GM18951 (cell line): Measurements from ENCODE around the gene RAB21.
"Not testable (repeated sequence)": the region's sequence is repeated elsewhere in the genome, so short reads cannot be mapped to it uniquely, and the experiment has no call there.

Experiments
- POLR2A ChIP-seq: IDR thresholded peaks from 4 replicates; pipeline ENCODE4 v1.6.1; 2011; ENCODE audit warnings: mild to moderate bottlenecking; ENCODE audit not compliant: insufficient read length, insufficient read depth; ENCODE audit errors: extremely low read depth
- in situ Hi-C: fragments of 300-500 bp; cut with MboI; formaldehyde crosslinking; loops from one replicate; pipeline ENCODE4 v1.12.0; 2022; ENCODE audit warnings: low sequenced_read_pairs, mixed read lengths, inconsistent platforms; ENCODE audit not compliant: unreplicated experiment

RAB21 gene

DNA sequence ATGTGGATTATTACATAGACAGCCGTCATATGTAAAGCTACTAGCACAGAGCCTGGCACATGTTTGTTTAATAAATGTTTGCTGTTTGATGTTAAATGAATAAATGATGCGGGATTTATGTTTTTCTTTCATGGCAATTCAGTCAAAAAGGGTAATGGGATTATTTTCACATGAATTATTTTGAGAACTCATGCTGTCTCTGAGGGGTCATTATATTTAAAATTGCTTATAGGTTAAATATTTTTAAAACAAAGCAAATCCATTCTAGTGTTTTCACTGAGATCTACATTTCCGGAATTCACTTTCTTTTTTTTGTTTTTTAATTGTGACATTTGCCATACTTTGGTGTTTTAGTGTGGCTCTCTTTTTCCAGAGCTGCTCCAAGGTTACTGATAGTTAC lies 5.3 kb downstream of the RAB21 start:
- in situ Hi-C loops = no loop called here
- no peak for TF ChIP-seq POLR2A

DNA sequence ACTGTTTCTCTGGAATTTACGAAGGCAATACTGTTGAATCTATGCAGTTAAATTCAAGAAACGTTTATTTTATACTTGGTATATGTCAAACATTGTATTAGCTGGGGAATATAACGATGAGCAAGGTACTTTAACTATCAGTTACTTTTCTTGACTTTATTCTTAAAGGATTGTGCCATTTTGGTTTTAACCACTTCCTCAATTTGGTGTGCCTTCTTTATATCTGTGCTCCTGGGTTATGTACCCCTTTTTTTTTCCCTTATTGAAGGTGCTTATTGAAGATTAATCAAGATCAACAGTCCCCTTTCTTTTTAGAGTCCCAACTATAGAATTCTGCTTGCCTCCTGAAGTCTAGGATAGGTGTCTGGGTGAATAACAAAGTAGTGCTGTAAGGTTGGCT lies 5.8 kb downstream of the RAB21 start:
- TF ChIP-seq POLR2A = no peak
- in situ Hi-C loops = no loop called here

DNA sequence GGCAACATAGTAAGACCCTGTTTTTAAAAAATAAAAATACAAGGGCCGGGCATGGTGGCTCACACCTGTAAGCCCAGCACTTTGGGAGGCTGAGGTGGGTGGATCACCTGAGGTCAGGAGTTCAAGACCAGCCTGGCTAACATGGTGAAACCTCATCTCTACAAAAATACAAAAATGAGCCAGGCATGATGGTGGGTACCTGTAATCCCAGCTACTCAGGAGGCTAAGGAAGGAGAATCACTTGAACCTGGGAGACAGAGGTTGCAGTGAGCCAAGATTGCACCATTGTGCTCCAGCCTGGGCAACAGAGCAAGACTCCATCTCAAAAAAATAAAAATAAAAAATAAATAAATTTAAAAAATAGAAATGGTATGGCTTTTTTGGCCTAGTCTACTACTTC lies 6.7 kb downstream of the RAB21 start:
- in situ Hi-C loops = not testable (repeated sequence)

DNA sequence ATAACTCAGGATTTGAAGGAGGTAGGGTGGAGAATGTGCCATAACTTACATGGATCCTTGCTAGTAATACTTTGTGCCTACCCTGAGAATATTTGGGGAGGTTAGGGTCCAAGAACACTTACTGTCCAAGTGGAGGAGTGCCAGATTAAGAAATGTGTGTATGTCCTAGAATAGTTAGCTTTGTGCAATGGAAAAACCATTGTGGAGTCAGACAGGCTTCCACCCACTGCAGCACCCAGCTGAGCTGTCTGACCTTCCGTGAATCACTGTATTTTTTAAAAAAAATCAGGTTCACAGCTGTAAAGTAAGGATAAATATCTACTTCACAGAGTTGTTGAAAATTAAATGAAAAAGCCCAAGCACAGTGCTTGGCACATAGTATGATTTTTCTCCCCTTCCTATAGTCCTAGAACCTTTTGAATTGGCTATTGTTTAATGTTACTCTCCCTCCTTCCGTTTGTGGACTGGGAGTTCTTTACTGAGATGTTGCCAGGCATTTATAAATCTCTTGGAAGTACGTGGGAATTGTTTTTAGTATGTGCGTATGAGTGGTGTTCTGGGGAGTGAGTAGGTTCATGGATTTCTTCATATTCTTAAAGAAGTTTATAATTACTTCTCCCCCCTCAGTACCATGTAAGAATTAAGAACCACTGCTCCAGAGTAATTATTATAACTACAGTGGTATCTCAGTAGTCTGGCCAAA lies 9.2 kb downstream of the RAB21 start:
- in situ Hi-C loops = no loop called here
- no peak for TF ChIP-seq POLR2A

DNA sequence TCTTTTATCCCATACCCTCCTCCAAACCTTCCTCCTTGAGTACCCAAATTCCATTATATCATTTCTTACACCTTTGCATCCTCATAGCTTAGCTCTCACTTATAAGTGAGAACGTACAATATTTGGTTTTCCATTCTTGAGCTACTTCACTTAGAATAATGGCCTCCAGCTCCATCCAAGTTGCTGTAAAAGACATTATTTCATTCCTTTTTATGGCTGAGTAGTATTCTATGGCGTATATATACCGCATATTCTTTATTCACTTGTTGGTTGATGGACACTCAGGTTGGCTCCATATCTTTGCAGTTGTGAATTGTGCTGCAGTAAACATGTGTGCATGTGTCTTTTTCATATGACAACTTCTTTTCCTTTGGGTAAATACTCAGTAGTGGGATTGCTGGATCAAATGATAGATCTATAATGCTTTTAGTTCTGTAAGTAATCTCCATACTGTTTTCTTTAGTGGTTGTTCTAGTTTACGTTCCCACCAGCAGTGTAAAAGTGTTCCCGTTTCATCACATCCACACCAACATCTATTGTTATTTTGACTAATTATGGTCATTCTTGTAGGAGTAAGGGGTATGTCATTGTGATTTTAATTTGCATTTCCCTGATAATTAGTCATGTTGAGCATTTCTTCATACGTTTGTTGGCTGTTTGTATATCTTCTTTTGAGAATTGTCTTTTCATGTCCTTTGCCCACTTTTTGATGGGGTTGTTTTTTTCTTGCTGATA lies 10.1 kb downstream of the RAB21 start:
- in situ Hi-C loops = no loop called here
- TF ChIP-seq POLR2A = no peak

DNA sequence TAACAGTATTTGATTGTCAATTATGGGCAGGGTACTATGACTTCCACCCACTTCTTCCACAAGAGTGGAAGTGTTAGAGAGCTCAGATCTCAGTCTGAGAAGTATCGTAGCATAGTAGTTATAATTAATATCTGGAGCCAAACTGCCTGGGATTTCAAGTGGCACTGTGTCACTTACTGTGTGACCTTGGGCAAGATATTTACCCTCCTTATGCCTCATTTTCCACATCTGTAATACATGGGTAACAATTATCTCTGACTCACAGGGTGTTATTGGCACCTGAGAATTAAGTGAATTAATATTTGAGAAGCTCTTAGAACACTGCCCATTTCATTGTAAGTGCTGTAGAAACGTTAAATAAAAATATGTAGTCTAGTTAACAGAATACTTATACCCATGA lies 11.5 kb downstream of the RAB21 start:
- TF ChIP-seq POLR2A = no peak
- in situ Hi-C loops = no loop called here

DNA sequence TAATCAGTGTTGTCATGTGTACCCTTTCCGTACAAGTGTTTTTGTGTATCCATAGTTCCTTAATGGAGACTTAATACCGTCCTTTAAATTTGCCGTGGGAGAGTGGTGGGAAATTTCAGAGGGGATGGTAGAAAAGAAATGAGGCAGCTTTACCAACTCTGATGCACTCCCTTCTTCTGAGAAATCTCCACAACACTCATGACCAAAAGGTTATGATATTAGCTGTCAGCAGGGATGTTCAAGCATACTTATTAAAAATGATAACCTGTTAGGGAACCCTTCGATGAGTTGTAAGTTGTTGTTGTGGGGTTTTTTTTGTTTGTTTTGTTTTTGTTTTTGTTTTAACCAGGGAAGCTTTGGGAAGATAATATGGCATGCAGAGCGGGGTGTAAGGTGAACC lies 12.5 kb downstream of the RAB21 start:
- in situ Hi-C loops = no loop called here
- no peak for TF ChIP-seq POLR2A

DNA sequence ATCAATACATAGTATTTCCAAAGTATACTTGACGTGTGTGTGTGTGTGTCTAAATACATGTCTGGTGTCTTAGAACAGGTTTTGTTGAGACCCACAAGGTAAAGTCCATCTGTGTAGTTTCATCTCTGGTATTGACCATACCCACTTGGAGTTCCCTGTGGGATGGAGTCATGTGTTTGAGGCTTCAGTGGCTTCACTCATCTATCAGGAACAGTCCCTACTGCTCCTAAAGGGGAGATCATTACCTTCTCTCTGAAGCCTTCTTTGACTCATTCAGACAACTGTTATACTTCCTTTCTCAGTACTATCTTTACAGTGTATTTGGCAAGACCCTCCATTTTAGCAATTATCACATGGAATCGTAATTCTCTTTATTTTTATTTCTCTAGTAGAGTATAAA lies 14.2 kb downstream of the RAB21 start:
- TF ChIP-seq POLR2A = no peak
- in situ Hi-C loops = no loop called here

DNA sequence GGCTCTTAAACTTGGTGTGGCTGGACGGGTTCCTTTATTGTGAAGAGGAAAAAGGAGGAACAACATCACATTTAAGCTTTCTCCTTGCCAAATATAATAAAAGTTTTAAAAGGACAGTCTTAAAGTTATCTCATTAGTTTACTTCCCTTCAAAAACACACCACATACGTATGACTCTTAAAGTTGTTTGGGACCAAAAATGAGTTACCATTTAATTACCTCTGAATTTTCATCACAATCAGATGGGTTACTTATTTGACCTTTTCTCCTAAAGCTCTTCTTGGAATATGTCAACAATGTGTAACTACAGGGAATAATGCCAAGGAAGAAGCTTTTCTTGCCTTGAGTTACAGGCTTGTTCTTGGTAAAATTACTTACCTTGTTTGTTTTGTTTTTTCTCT lies 16.4 kb downstream of the RAB21 start:
- no peak for TF ChIP-seq POLR2A
- in situ Hi-C loops = no loop called here

DNA sequence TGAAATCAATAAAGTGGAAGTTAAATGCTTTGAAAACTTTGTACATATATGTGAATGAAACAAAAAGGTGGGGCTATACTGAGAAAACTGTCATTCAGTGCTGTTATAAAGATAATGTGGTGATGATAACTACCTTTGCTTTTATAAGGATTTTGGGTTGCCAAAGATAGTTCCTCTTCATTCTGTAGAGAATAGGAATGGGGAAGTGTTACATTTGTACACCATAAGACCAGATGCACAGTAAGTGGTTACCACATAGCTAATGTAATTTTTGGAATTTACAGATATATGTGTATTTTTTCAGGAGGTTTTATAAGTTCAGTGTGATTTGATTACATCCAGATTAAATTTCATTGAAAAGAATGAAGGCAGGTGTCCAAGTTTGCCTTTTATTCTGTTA lies 18.1 kb downstream of the RAB21 start:
- TF ChIP-seq POLR2A = no peak
- in situ Hi-C loops = no loop called here

DNA sequence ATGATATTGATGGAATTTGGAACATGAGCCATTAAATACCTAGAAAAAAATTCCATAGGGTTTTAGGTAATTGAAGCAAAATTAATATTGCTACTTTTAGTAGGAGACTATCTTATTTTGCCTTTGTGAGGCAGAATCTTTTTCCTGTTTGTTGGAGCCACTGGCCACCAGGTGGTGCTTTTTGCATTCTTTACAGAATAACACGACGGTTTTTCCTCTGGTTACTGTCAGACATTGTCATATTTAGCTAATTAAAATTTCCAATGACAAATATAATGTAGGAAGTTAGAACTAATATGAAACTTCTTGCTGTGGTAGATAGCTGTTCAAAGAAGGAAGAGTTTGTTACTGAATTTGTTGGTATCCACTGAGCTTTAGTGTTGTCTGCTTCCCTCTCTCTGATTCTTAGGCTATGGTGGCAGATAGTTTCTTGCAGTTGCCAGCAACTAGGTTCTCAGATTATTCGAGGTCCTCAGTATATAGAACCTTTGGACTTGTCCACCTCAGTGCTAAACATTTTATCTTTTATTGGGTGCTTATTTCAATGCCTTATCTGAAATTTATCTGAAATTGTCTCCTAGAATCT lies 25.7 kb downstream of the RAB21 start:
- in situ Hi-C loops = no loop called here
- no peak for TF ChIP-seq POLR2A

DNA sequence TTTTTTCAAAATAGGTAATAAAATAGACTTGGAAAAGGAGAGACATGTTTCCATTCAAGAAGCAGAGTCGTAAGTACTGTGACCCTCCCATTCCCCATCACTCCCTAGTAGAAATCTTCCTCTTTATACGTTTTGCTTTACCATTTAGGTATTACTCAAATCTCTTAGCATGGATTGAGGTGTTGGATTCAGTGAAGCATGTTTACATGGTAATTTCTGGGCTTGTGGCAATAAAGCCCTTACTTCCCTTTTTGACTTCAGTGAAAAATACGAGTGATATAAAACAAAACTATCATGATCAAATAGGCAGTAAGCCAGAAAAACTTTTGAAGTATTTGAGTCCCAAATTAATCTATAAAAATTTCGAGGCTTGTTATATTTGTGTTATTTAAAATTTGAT lies 27.4 kb downstream of the RAB21 start:
- TF ChIP-seq POLR2A = no peak
- in situ Hi-C loops = no loop called here

DNA sequence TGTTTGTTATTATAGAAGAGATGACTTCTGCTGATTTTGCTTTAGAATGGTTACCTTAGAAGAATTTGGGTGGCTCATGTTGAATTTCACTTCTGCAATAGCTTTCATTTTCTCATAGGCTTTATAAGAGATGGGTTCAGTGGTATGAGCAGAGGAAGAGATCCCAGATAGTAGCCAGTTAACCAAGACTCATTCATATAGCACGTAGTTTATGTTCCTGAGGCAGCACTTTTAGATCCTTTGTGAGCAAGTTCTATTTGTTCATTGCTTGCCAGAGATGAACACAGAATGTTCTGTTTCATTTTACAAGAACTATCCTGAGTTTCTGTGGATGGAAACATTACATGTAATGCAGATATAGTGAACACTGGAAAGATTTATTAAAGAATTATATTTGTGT lies 32.2 kb downstream of the RAB21 start:
- no peak for TF ChIP-seq POLR2A
- in situ Hi-C loops = no loop called here

DNA sequence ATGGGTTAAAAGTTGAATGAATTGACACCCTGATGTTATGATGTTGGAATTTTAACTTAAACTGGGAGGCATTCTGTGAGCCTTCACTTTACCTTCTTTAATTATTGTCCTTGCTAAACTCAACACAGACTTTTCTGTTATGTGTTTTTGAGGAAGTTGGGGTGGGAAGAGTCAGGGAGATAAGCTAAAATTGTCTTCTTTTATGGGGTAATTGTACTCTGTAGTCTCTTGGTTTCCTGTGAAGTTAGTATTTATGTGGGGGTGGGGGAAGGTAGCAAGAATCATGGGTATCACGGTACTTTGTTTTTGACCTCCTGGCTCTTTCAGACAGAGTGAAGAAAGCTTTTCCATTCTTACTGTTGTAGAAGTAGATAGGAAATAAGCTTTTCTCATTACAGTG lies 32.9 kb downstream of the RAB21 start:
- in situ Hi-C loops = no loop called here
- no peak for TF ChIP-seq POLR2A

DNA sequence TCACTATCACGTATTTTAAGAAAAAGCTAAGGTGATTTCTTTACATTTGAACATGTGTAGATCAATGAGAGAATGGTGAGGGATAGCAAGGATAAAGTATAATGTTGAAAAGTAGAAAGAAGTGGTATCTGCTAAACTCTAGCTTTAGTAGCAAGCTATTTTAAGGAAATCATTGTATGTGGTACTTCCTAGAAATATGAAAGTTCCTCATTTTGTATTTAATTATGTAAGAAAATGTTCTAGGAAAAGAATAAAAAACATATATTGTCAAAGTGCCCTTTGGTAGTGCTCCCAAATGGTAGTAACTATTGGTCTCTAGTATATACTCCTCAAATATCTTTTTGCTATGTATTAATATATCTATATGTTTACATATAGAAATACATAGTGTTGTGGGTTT lies 35.7 kb downstream of the RAB21 start:
- no peak for TF ChIP-seq POLR2A
- in situ Hi-C loops = no loop called here
